ENCODE data around the gene EPHB1. TPM values are rescaled to one million over a fixed set of nuclear protein-coding genes. Genes with fewer than 3 reads are reported as not detected.
A peak's percentile ranks its signal among the peaks of the same experiment; 100 is the strongest.

The EPHB1 gene
- total RNA-seq (2021) (7.0 to 9.9 TPM (median 8.2 TPM) in 3 replicates), Bru-seq, nascent RNA (percentile 45 among the genes with signal in this experiment)
- long read RNA-seq, experiment 1, full-length matches to known transcripts = 14 of 25 reads
- long read RNA-seq, experiment 1, partial matches to known transcripts = 2 of 25 reads
- long read RNA-seq, experiment 1, other reads (novel, unspliced or antisense) = 9 of 25 reads
- long read RNA-seq, experiment 2, full-length matches to known transcripts = 1 of 8 reads
- long read RNA-seq, experiment 2, partial matches to known transcripts = 1 of 8 reads
- long read RNA-seq, experiment 2, other reads (novel, unspliced or antisense) = 6 of 8 reads
- long read RNA-seq, experiment 3, partial matches to known transcripts = 0 of 1 reads
- long read RNA-seq, experiment 3, other reads (novel, unspliced or antisense) = 1 of 1 reads

DNA sequence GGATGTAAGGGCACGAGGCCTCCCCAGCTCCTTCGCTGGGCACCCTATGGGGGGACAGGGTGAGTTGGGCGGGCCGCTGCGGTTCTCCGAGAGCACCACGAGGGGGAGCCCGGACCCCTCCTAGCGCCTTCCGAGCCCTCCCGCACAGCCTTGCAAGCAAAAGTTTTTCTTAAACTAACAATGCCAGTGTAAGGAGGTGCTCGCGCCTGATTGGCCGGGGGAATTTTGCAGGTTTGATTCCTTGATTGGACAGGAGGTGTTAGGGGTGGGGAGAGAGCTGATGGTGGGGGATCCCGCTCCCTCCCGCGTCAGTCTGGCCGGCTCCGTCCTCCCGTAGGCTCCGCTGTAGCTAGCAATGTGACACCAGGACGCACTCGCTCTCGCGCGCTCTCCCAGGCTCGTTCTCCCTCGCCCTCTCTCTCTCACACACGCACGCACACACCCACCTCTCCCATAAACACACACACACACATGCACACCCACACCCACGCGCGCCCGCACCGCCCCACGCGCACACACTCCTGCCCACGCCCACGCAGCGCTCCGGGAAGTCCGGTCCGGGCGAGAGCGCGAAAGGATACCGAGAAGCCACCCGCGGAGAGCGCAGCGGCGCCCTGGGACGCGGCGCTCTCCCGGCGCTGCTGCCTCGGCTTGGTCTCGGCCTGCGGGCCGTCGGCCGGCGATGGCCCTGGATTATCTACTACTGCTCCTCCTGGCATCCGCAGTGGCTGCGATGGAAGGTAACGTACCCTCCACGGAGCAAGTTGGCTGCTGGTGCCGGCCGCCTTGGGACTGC, at the start of gene EPHB1:
EPHB1 (plus strand) TSS at position 311 of the 796 bp plus-strand sequence.
- no peaks in the 10 kb centered on the region for H3K36me3 Mint-ChIP-seq
- CTCF ChIA-PET = interaction anchor here (0.5 to 4.2 kb wide), 117 partner anchors 9 to 1247 kb away, joined by 3 to 85 read pairs (median 4); partner anchors contain the start of gene KY
- peak; percentile 93 for DNase-seq (ENCODE audit: low spot score)
- H3K9me3 Mint-ChIP-seq = no peaks in the 10 kb centered on the region
- ATAC-seq = peak; percentile 91
- H3K4me1 Mint-ChIP-seq = peaks cover 13% of the 10 kb centered on the region
- H3K4me3 Mint-ChIP-seq = peak within 1 kb of the TSS; percentile 96
- H3K27me3 Mint-ChIP-seq (ENCODE audit: low read depth) = peaks cover 70% of the 10 kb centered on the region
- H3K27ac Mint-ChIP-seq = peak within 1 kb of the TSS; percentile 96
- POLR2A ChIA-PET = interaction anchor here (0.6 to 1.0 kb wide), 6 partner anchors 142 to 1570 kb away, joined by 3 to 4 read pairs (median 3); no protein-coding TSS in a partner anchor
- TF ChIP-seq ZNF423 (CRISPR knock-in tag; IDR thresholded peaks at IDR 0.05) = peak; percentile 87
- TF ChIP-seq, protein P1, sequence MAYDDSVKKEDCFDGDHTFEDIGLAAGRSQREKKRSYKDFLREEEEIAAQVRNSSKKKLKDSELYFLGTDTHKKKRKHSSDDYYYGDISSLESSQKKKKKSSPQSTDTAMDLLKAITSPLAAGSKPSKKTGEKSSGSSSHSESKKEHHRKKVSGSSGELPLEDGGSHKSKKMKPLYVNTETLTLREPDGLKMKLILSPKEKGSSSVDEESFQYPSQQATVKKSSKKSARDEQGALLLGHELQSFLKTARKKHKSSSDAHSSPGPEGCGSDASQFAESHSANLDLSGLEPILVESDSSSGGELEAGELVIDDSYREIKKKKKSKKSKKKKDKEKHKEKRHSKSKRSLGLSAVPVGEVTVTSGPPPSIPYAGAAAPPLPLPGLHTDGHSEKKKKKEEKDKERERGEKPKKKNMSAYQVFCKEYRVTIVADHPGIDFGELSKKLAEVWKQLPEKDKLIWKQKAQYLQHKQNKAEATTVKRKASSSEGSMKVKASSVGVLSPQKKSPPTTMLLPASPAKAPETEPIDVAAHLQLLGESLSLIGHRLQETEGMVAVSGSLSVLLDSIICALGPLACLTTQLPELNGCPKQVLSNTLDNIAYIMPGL (CRISPR knock-in tag; IDR thresholded peaks at IDR 0.05) = no peak
- TF ChIP-seq FOXP1 (CRISPR knock-in tag; IDR thresholded peaks at IDR 0.05; ENCODE audit: borderline replicate concordance) = no peak
- peak; percentile 57 for TF ChIP-seq SP1 (CRISPR knock-in tag; conservative IDR thresholded peaks at IDR 0.05)
- TF ChIP-seq CBFB (CRISPR knock-in tag; IDR thresholded peaks at IDR 0.05; ENCODE audit: low read depth) = no peak
- TF ChIP-seq, protein P2, sequence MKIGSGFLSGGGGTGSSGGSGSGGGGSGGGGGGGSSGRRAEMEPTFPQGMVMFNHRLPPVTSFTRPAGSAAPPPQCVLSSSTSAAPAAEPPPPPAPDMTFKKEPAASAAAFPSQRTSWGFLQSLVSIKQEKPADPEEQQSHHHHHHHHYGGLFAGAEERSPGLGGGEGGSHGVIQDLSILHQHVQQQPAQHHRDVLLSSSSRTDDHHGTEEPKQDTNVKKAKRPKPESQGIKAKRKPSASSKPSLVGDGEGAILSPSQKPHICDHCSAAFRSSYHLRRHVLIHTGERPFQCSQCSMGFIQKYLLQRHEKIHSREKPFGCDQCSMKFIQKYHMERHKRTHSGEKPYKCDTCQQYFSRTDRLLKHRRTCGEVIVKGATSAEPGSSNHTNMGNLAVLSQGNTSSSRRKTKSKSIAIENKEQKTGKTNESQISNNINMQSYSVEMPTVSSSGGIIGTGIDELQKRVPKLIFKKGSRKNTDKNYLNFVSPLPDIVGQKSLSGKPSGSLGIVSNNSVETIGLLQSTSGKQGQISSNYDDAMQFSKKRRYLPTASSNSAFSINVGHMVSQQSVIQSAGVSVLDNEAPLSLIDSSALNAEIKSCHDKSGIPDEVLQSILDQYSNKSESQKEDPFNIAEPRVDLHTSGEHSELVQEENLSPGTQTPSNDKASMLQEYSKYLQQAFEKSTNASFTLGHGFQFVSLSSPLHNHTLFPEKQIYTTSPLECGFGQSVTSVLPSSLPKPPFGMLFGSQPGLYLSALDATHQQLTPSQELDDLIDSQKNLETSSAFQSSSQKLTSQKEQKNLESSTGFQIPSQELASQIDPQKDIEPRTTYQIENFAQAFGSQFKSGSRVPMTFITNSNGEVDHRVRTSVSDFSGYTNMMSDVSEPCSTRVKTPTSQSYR (CRISPR knock-in tag; IDR thresholded peaks at IDR 0.05) = no peak
- TF ChIP-seq, protein P3, sequence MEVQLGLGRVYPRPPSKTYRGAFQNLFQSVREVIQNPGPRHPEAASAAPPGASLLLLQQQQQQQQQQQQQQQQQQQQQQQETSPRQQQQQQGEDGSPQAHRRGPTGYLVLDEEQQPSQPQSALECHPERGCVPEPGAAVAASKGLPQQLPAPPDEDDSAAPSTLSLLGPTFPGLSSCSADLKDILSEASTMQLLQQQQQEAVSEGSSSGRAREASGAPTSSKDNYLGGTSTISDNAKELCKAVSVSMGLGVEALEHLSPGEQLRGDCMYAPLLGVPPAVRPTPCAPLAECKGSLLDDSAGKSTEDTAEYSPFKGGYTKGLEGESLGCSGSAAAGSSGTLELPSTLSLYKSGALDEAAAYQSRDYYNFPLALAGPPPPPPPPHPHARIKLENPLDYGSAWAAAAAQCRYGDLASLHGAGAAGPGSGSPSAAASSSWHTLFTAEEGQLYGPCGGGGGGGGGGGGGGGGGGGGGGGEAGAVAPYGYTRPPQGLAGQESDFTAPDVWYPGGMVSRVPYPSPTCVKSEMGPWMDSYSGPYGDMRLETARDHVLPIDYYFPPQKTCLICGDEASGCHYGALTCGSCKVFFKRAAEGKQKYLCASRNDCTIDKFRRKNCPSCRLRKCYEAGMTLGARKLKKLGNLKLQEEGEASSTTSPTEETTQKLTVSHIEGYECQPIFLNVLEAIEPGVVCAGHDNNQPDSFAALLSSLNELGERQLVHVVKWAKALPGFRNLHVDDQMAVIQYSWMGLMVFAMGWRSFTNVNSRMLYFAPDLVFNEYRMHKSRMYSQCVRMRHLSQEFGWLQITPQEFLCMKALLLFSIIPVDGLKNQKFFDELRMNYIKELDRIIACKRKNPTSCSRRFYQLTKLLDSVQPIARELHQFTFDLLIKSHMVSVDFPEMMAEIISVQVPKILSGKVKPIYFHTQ (CRISPR knock-in tag; IDR thresholded peaks at IDR 0.05) = no peak
- no peak for TF ChIP-seq OVOL2 (CRISPR knock-in tag; IDR thresholded peaks at IDR 0.05; ENCODE audit: borderline replicate concordance)
- TF ChIP-seq, protein P4, sequence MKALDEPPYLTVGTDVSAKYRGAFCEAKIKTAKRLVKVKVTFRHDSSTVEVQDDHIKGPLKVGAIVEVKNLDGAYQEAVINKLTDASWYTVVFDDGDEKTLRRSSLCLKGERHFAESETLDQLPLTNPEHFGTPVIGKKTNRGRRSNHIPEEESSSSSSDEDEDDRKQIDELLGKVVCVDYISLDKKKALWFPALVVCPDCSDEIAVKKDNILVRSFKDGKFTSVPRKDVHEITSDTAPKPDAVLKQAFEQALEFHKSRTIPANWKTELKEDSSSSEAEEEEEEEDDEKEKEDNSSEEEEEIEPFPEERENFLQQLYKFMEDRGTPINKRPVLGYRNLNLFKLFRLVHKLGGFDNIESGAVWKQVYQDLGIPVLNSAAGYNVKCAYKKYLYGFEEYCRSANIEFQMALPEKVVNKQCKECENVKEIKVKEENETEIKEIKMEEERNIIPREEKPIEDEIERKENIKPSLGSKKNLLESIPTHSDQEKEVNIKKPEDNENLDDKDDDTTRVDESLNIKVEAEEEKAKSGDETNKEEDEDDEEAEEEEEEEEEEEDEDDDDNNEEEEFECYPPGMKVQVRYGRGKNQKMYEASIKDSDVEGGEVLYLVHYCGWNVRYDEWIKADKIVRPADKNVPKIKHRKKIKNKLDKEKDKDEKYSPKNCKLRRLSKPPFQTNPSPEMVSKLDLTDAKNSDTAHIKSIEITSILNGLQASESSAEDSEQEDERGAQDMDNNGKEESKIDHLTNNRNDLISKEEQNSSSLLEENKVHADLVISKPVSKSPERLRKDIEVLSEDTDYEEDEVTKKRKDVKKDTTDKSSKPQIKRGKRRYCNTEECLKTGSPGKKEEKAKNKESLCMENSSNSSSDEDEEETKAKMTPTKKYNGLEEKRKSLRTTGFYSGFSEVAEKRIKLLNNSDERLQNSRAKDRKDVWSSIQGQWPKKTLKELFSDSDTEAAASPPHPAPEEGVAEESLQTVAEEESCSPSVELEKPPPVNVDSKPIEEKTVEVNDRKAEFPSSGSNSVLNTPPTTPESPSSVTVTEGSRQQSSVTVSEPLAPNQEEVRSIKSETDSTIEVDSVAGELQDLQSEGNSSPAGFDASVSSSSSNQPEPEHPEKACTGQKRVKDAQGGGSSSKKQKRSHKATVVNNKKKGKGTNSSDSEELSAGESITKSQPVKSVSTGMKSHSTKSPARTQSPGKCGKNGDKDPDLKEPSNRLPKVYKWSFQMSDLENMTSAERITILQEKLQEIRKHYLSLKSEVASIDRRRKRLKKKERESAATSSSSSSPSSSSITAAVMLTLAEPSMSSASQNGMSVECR (CRISPR knock-in tag; IDR thresholded peaks at IDR 0.05; ENCODE audit: borderline replicate concordance) = peak; percentile 65; the same call in 1 of the 2 replicates
- peak; percentile 53 for TF ChIP-seq TEAD1 (CRISPR knock-in tag; IDR thresholded peaks at IDR 0.05)
- TF ChIP-seq NFE2L1 (CRISPR knock-in tag; IDR thresholded peaks at IDR 0.05) = peak; percentile 72; the same call in 1 of the 2 replicates
- TF ChIP-seq, protein P5, sequence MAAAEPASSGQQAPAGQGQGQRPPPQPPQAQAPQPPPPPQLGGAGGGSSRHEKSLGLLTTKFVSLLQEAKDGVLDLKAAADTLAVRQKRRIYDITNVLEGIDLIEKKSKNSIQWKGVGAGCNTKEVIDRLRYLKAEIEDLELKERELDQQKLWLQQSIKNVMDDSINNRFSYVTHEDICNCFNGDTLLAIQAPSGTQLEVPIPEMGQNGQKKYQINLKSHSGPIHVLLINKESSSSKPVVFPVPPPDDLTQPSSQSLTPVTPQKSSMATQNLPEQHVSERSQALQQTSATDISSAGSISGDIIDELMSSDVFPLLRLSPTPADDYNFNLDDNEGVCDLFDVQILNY (CRISPR knock-in tag; IDR thresholded peaks at IDR 0.05) = no peak
- TF ChIP-seq, protein P6, sequence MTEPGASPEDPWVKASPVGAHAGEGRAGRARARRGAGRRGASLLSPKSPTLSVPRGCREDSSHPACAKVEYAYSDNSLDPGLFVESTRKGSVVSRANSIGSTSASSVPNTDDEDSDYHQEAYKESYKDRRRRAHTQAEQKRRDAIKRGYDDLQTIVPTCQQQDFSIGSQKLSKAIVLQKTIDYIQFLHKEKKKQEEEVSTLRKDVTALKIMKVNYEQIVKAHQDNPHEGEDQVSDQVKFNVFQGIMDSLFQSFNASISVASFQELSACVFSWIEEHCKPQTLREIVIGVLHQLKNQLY (CRISPR knock-in tag; IDR thresholded peaks at IDR 0.05) = no peak
- TF ChIP-seq, protein P7, sequence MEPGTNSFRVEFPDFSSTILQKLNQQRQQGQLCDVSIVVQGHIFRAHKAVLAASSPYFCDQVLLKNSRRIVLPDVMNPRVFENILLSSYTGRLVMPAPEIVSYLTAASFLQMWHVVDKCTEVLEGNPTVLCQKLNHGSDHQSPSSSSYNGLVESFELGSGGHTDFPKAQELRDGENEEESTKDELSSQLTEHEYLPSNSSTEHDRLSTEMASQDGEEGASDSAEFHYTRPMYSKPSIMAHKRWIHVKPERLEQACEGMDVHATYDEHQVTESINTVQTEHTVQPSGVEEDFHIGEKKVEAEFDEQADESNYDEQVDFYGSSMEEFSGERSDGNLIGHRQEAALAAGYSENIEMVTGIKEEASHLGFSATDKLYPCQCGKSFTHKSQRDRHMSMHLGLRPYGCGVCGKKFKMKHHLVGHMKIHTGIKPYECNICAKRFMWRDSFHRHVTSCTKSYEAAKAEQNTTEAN (CRISPR knock-in tag; IDR thresholded peaks at IDR 0.05) = 0 out of 2 replicates have a peak, but pooled peaks have one; percentile 26
- no peak for TF ChIP-seq TCF7 (CRISPR knock-in tag; IDR thresholded peaks at IDR 0.05; ENCODE audit: low read depth)
- TF ChIP-seq SMAD3 (CRISPR knock-in tag; IDR thresholded peaks at IDR 0.05; ENCODE audit: borderline replicate concordance) = 0 out of 2 replicates have a peak, but pooled peaks have one; percentile 42
- TF ChIP-seq, protein P8, sequence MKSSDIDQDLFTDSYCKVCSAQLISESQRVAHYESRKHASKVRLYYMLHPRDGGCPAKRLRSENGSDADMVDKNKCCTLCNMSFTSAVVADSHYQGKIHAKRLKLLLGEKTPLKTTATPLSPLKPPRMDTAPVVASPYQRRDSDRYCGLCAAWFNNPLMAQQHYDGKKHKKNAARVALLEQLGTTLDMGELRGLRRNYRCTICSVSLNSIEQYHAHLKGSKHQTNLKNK (CRISPR knock-in tag; IDR thresholded peaks at IDR 0.05) = no peak
- no peak for TF ChIP-seq GABPB1 (CRISPR knock-in tag; IDR thresholded peaks at IDR 0.05)
- TF ChIP-seq NFYB (CRISPR knock-in tag; conservative IDR thresholded peaks at IDR 0.05; ENCODE audit: low read depth) = peak; percentile 38; the same call in 1 of the 2 replicates
